ENCODE measurements around the gene HELT. TPM values are rescaled to one million over a fixed set of nuclear protein-coding genes. Genes with fewer than 3 reads are reported as not detected.
"Not testable (repeated sequence)": the region's sequence is repeated elsewhere in the genome, so short reads cannot be mapped to it uniquely, and the experiment has no call there.

The HELT gene, protein sequence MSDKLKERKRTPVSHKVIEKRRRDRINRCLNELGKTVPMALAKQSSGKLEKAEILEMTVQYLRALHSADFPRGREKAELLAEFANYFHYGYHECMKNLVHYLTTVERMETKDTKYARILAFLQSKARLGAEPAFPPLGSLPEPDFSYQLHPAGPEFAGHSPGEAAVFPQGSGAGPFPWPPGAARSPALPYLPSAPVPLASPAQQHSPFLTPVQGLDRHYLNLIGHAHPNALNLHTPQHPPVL
- total RNA-seq: not detected

DNA sequence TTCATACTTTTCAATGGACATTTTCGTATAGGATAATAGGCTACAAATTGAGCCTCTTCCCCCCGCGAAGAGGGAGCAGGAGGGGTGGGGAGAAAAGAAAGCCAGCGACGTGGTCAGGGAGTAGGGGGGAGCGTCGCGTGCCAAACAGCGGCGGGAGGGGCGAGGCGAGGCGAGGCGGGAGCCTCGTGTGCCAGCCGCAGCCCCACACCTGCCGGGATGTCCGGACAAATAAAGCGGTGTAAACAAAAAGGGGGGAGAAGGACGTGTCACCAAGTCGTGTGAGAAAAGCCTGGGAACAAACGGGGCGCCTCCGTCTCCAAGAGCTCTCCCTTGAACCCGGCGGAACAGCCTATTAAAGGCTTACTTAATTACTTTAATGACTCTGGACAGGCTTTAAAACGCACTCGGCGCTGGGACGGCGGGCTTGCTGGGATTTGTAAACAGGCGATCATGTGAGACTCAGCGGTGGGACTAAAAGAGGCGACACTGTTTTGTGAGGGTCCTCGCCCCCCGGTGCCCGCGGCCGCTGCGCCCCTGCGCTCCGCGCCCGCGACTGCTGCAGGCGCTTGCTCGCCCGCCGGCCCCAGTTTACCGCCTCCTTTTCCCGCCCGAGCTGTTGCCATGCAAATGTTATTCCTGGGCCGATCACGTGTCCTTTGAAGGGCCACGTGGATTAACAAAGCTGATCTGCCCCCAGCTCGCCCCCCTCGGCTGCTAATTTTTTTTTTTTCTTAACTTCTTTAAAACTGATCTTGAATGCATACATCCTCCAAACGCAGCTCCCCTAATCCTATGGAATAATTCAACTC is at the start of gene HELT:
Gene HELT, plus strand, starts transcription at position 527 of the 809 bp plus-strand sequence. CDS start 439 bp downstream, outside the sequence.
- ATAC-seq (ENCODE audit: low FRiP score): no peak
- DNase-seq (ENCODE audit: low spot score): no peak
- TF ChIP-seq, protein P1, sequence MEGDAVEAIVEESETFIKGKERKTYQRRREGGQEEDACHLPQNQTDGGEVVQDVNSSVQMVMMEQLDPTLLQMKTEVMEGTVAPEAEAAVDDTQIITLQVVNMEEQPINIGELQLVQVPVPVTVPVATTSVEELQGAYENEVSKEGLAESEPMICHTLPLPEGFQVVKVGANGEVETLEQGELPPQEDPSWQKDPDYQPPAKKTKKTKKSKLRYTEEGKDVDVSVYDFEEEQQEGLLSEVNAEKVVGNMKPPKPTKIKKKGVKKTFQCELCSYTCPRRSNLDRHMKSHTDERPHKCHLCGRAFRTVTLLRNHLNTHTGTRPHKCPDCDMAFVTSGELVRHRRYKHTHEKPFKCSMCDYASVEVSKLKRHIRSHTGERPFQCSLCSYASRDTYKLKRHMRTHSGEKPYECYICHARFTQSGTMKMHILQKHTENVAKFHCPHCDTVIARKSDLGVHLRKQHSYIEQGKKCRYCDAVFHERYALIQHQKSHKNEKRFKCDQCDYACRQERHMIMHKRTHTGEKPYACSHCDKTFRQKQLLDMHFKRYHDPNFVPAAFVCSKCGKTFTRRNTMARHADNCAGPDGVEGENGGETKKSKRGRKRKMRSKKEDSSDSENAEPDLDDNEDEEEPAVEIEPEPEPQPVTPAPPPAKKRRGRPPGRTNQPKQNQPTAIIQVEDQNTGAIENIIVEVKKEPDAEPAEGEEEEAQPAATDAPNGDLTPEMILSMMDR (IDR thresholded peaks at IDR 0.05): no peak

DNA sequence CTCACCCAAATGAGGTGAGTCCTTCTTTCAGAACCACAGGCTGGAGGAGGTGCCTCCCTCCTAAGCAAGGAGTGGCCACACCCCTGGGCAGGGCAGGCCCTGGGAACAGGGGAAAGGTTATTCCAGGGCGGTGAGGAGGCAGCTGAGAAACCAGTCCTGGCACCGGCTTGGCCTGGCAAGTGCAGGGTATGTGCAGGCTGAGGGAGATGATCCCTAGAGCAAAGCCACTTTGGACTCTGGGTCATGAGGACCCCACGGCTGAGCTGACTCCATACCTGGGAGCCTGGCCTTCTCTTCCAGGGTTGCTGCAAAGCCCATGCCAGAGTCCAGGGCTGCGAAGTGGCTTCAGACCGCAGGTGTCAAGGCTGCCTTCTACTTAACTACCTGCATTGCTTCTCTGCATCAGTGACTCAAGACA is 49.5 kb upstream of the HELT start:
- DNase-seq (ENCODE audit: low spot score) (no peak), ATAC-seq (ENCODE audit: low FRiP score) (peak; percentile 95)

DNA sequence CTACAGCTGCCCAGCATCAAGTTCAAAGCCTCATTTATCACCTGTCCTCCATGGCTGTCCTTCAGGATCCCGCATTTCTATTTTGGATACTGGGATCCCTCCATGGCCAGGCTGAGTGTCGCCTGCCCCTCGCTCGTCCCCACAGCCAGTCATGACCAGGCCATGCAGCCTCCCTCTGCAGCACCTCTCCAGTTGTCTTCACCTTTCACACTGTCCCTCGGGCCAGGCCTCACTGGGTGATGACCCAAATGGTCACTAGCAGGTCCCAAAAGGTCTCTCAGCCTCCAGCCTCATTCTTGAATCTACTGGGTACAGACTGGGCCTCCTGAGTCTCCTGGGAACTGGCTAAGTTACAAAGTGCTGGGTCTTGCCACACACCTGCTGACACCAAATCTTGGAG is 48.7 kb upstream of the HELT start:
- no peak for ATAC-seq (ENCODE audit: low FRiP score)
- DNase-seq (ENCODE audit: low spot score): no peak
- TF ChIP-seq, protein P1 (IDR thresholded peaks at IDR 0.05): no peak

More for the DNA sequence above, 49.5 kb upstream of the HELT start:
- TF ChIP-seq, protein P1 (IDR thresholded peaks at IDR 0.05): no peak

DNA sequence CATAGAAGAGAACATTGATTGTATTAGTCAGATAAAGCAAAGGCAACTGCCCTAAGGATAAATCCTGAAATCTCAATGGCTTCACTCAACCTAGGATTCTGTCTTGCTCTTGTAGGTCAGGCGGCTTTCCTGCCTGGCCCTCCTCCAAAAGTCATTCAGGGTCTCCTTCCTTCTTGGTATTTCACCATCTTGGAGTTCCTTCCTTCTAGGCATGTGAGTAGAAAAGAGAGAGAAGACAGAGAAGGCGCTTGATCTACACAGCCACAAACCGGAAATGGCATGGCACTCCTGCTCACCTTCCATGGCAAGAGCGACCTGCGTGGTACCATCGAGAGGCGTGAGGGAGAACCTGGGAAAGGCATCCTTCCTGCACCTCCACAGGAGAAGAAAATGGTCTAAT is 45.3 kb upstream of the HELT start:
- DNase-seq (ENCODE audit: low spot score) (no peak), ATAC-seq (ENCODE audit: low FRiP score) (no peak)
- TF ChIP-seq, protein P1 (IDR thresholded peaks at IDR 0.05): no peak

DNA sequence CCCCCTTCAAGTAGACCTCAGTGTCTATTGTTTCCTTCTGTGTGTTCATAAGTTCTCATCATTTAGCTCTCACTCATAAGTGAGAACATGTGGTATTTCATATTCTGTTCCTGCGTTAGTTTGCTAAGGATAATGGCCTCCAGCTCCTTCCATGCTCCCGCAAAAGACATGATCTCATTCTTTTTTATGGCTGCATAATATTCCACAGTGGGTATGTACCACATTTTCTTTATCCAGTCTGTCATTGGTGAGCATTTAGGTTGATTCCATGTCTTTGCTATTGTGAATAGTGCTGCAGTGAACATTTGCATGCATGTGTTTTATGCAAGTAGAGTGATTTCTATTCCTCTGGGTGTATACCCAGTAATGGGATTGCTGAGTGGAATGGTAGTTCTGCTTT is 41.9 kb upstream of the HELT start:
- not testable (repeated sequence) for ATAC-seq (ENCODE audit: low FRiP score); DNase-seq (ENCODE audit: low spot score)

DNA sequence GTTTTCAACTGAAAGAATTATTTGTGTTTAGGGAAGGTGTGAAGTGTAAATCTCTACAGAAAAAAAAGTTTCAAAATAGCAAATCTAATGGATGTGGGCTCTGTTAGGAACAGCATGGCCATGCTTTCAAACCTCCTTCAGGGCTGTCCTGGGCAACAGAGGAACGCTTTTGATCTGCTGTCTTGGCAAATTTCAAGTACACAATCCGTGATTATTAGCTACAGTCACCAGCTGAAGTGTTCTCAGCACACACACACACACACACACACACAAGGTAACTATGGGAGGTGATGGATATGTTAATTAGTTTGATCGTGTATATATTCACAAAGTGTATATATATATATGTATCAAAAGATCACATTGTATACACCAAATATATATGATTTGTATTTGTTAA is 40.5 kb upstream of the HELT start:
- DNase-seq (ENCODE audit: low spot score) (no peak), ATAC-seq (ENCODE audit: low FRiP score) (no peak)
- TF ChIP-seq, protein P1 (IDR thresholded peaks at IDR 0.05): no peak

DNA sequence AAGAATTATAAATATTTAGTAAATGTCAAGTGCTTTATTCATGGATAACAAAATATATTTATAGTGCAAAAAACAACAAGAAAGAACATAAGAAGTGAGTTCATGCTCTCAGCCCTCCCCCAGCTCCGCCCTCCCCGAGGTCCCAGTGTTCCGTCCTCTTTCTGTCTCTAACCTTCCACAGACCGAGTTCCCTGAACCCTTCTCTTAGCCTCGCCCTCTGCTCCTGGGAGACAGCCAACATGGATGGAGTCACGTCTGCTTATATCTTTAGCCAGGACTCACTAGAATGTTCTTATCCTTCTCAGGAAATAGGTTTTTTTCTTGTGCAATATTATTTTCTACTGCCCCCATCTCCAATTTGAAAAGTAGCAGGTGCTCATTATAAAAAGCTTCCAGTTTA is 40.1 kb upstream of the HELT start:
- TF ChIP-seq, protein P1 (IDR thresholded peaks at IDR 0.05): no peak
- DNase-seq (ENCODE audit: low spot score) (no peak), ATAC-seq (ENCODE audit: low FRiP score) (peak; percentile 60)
